AG09319 (cell line): Measurements from ENCODE around the gene ABCC6.
"Not testable (repeated sequence)": the region's sequence is repeated elsewhere in the genome, so short reads cannot be mapped to it uniquely, and the experiment has no call there.

ENCODE experiments used
- DNase-seq: peaks from one replicate; pipeline ENCODE4 v3.0.0-alpha.2; 2010; ENCODE audit warnings: low read depth; ENCODE audit errors: extremely low read depth
- CTCF ChIP-seq: IDR thresholded peaks from 2 replicates; pipeline ENCODE4 v1.5.1; 2011; ENCODE audit warnings: low read depth, mild to moderate bottlenecking, inconsistent platforms, low read length, moderate library complexity

ABCC6 gene

GRCh38 chr16:16158741-16159374, 64.4 kb downstream of the ABCC6 start:
- DNase-seq, result no peak
- no peak for TF ChIP-seq CTCF

DNA sequence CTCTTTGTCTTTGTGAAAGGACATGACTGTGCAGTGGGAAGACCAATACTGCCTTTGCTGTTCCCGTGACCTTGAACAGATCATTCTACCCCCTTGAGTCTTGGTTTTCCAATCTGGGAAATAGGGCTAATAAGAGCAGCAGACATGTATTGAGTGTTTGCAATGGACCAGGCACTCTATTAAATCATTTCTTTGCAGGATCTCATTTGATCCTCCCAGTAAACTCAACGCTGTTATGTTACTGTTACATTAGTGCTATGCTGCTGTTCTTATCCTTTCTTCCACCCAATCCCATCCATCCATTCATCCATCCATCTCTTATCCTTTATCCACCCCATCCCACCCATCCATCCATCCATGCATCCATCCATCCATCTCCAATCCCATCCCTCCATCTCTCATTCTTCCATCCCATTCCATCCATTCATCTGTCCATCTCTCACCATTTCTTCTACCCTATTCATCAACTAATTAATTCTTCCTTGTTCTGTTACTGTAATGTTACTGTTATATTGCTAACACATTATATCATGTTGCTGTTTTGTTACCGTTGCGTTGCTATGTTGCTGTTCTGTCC, 65.1 kb downstream of the ABCC6 start:
- DNase-seq, result no peak
- TF ChIP-seq CTCF, result no peak

GRCh38 chr16:16157166-16157565, 66.1 kb downstream of the ABCC6 start:
- no peak for DNase-seq
- no peak for TF ChIP-seq CTCF

DNA sequence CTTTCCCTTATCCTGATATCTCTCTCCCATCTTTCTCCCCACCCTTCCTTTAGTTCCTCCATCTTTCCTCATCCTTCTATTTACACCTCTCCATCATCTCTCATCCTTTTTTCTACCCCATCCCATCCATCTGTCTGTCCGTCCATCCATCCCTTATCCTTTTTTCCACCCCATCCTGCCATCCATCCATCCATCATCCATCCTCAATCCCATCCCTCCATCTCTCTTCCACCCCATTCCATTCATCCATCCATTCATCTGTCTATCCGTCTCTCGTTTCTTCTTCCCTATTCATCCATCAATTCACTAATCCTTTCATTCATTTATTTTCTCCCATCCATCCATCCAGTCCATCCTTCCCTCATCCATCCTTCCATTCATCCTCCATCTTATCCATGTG, 68.1 kb downstream of the ABCC6 start:
- no peak for TF ChIP-seq CTCF

GRCh38 chr16:16154281-16154951, 68.9 kb downstream of the ABCC6 start:
- DNase-seq, result no peak

More for the DNA sequence above, 68.1 kb downstream of the ABCC6 start:
- DNase-seq, result no peak

GRCh38 chr16:16153000-16153399, 70.3 kb downstream of the ABCC6 start:
- not testable (repeated sequence) for DNase-seq

More at GRCh38 chr16:16154281-16154951, 68.9 kb downstream of the ABCC6 start:
- TF ChIP-seq CTCF, result no peak

DNA sequence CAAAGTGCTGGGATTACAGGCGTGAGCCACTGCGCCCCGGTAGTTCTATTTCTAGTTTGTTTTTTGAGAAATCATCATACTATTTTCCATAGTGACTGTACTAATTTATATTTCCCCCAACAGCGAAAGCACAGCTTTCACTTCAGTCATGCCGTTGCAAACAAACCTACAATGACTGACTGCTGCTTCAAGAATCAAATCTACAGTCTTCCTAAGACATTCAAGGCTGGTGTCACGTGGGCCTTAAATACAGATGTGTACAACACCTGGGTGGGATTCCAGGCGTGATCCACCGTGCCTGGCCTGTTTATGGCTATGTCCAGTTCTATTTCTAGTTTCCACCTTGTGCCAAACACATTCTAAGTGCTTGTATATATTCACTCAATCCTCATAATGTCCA, 72.0 kb downstream of the ABCC6 start:
- TF ChIP-seq CTCF, result no peak
- DNase-seq, result no peak

- no peak for DNase-seq
- no peak for TF ChIP-seq CTCF
Measured at GRCh38 chr16:16150878-16151152, 72.5 kb downstream of the ABCC6 start.
